DOHH2 (cell line): ENCODE data around the gene KIF3B.

Source experiments
- H3F3A ChIP-seq: fragments of 200-600 bp; sonication (generic), shearing (Covaris generic); 2 replicates; pipeline ENCODE4 v1.6.0; 2016; ENCODE audit warnings: antibody characterized with exemption, mild to moderate bottlenecking; ENCODE audit not compliant: control insufficient read depth, insufficient read depth
- H3K27ac ChIP-seq: fragments of 200-600 bp; sonication (generic); 2 replicates; pipeline ENCODE4 v1.5.1; 2014; ENCODE audit warnings: low read depth, mild to moderate bottlenecking, low read length, moderate library complexity
- H3K27me3 ChIP-seq: fragments of 200-600 bp; sonication (generic); 2 replicates; pipeline ENCODE4 v1.6.1; 2014; ENCODE audit warnings: mild to moderate bottlenecking, low read length, mixed read lengths; ENCODE audit not compliant: control insufficient read depth
- H3K36me3 ChIP-seq: fragments of 200-600 bp; sonication (generic); 2 replicates; pipeline ENCODE4 v1.6.1; 2014; ENCODE audit warnings: mild to moderate bottlenecking, low read length, moderate library complexity, mixed read lengths; ENCODE audit not compliant: control insufficient read depth
- H3K4me1 ChIP-seq: fragments of 200-600 bp; sonication (generic); 2 replicates; pipeline ENCODE4 v1.6.1; 2014; ENCODE audit warnings: mild to moderate bottlenecking, low read length, mixed read lengths; ENCODE audit not compliant: control insufficient read depth
- H3K4me2 ChIP-seq: fragments of 200-600 bp; sonication (generic); 2 replicates; pipeline ENCODE4 v1.6.0; 2014; ENCODE audit warnings: mild to moderate bottlenecking, low read length, moderate library complexity
- H3K4me3 ChIP-seq: fragments of 200-600 bp; sonication (generic); 2 replicates; pipeline ENCODE4 v1.5.1; 2014; ENCODE audit warnings: mild to moderate bottlenecking, low read length, mixed read lengths
- H3K79me2 ChIP-seq: fragments of 200-600 bp; sonication (generic); 2 replicates; pipeline ENCODE4 v1.6.1; 2014; ENCODE audit warnings: mild to moderate bottlenecking, low read length, mixed read lengths; ENCODE audit not compliant: control insufficient read depth
- H3K9me2 ChIP-seq: fragments of 200-600 bp; sonication (generic); replicated peaks from 2 replicates; pipeline ENCODE4 v1.6.1; 2014; ENCODE audit warnings: mild to moderate bottlenecking, low read length, mixed read lengths; ENCODE audit not compliant: control insufficient read depth
- H3K9me3 ChIP-seq: fragments of 200-600 bp; sonication (generic); 2 replicates; pipeline ENCODE4 v1.6.1; 2014; ENCODE audit warnings: antibody characterized with exemption, low read length, mixed read lengths; ENCODE audit not compliant: control insufficient read depth, insufficient read depth
- H4K20me1 ChIP-seq: fragments of 200-600 bp; sonication (generic); 2 replicates; pipeline ENCODE4 v1.6.0; 2014; ENCODE audit warnings: low read depth, mild to moderate bottlenecking, antibody characterized with exemption, low read length, moderate library complexity; ENCODE audit not compliant: control insufficient read depth, insufficient read depth
- EZH2phosphoT487 ChIP-seq: fragments of 200-600 bp; sonication (generic); IDR thresholded peaks from 2 replicates; pipeline ENCODE4 v1.6.1; 2017; ENCODE audit warnings: borderline replicate concordance, mild to moderate bottlenecking, antibody characterized with exemption, low read length, moderate library complexity, mixed read lengths
- TF ChIP-seq, protein P1 (sequence below): fragments of 200-600 bp; sonication (generic); IDR thresholded peaks from one replicate; pipeline ENCODE4 v1.5.1; 2014; ENCODE audit warnings: antibody characterized with exemption, mild to moderate bottlenecking, low read depth, low read length; ENCODE audit not compliant: poor library complexity, severe bottlenecking

Gene KIF3B

DNA sequence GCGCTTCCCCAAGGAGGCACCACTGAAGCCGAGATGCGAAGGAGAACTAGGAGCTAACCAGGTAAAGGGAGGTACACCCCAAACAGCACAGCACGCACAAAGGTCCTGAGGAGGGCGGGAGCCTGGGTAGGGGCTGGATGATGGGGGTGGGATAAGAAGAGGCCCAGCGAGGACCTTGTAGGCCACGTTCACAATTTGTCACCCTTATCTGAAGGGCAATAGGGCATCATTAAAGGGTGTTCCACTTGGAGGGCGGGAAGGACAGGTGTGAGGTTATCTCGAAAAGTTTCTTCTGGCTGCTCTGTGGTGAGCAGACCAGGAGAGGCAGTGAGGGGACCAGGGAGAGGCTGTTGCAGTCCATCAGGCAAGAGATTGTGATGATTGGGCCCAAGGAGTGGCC, 44.2 kb upstream of the KIF3B start:
- Histone ChIP-seq H3K9me2 (no peaks in the 10 kb centered on the region), H3K4me1 (peaks cover 15% of the 10 kb centered on the region), H3F3A (peaks cover 10% of the 10 kb centered on the region), H3K79me2 (no peaks in the 10 kb centered on the region), H3K36me3 (peaks cover 79% of the 10 kb centered on the region), H3K9me3 (no peaks in the 10 kb centered on the region), H3K27me3 (no peaks in the 10 kb centered on the region), H3K4me3 (no peak overlapping the region), H4K20me1 (no peaks in the 10 kb centered on the region), H3K4me2 (no peak overlapping the region), H3K27ac (no peak overlapping the region)
- TF ChIP-seq, protein P1, sequence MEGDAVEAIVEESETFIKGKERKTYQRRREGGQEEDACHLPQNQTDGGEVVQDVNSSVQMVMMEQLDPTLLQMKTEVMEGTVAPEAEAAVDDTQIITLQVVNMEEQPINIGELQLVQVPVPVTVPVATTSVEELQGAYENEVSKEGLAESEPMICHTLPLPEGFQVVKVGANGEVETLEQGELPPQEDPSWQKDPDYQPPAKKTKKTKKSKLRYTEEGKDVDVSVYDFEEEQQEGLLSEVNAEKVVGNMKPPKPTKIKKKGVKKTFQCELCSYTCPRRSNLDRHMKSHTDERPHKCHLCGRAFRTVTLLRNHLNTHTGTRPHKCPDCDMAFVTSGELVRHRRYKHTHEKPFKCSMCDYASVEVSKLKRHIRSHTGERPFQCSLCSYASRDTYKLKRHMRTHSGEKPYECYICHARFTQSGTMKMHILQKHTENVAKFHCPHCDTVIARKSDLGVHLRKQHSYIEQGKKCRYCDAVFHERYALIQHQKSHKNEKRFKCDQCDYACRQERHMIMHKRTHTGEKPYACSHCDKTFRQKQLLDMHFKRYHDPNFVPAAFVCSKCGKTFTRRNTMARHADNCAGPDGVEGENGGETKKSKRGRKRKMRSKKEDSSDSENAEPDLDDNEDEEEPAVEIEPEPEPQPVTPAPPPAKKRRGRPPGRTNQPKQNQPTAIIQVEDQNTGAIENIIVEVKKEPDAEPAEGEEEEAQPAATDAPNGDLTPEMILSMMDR, result no peak
- no peak for TF ChIP-seq EZH2phosphoT487

DNA sequence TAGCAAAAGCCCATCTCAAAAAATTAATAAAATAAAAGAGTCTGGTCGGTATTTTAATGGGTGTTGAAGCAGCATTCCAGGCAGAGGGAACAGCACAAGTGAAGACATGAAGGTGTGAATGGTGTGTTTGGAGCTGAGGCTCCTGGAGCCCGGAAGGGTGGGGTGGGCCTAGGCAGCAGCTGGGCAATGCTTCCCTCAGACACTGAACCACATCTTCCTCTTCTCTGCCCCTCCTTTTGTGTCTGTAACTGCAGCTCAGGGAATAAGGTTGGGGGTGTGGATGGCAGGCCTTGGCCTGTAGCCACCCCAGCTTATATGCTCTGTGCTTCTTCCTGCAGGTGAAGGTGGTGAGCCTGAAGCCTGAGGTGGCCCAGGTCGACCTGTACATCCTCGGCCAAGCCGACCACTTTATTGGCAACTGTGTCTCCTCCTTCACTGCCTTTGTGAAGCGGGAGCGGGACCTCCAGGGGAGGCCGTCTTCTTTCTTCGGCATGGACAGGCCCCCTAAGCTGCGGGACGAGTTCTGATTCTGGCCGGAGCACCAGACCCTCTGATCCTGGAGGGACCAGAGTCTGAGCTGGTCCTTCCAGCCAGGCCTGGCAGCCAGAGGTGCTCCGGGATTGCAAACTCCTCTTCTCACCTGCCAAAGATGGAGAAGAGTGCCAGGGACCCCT, 43.2 kb upstream of the KIF3B start:
- no peak overlapping the region for H3K4me2 ChIP-seq
- peaks cover 22% of the 10 kb centered on the region for H3K4me1 ChIP-seq
- no peak overlapping the region for H3K4me3 ChIP-seq
- peaks cover 74% of the 10 kb centered on the region for H3K36me3 ChIP-seq
- no peaks in the 10 kb centered on the region for H3K9me2 ChIP-seq
- TF ChIP-seq, protein P1, result no peak
- TF ChIP-seq EZH2phosphoT487, result no peak
- H3K9me3 ChIP-seq, result no peaks in the 10 kb centered on the region
- no peaks in the 10 kb centered on the region for H4K20me1 ChIP-seq
- no peak overlapping the region for H3K27ac ChIP-seq
- peaks cover 16% of the 10 kb centered on the region for H3F3A ChIP-seq
- no peaks in the 10 kb centered on the region for H3K27me3 ChIP-seq
- no peaks in the 10 kb centered on the region for H3K79me2 ChIP-seq

DNA sequence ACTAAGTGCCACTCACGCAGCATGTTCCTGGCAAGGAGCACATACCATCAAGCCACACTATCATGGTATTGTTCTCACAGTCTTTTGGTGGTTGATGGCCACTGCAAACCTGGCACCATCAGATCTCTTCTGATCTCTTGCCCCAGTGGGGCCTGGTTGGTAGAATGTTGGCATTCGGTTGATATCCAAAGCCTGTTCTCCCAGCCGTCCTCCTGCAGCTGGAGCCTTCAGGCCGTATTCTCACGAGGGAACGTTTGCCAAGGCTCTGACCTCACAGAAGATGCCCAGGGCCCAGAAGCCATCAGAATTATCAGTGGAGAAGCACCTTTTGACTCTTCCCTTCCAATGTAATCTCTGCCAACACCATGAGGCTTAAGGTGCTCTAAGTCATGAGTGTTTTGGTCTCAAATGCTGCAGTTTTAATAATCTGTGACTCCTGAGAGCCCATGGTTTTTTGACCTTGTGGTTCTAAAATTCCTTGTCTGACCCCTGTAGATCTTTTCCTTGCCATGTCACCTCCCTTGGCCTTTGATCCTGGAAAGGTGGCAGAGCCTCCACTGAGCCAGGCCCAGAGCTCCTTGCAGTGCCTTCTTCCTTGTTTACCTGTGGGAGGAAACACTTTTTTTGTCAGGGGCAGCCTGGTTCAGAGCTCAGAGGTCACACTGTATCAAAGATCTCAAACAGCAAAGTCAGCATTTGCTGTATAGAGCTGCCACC, 42.0 kb upstream of the KIF3B start:
- H3K4me1 ChIP-seq, result peaks cover 34% of the 10 kb centered on the region
- no peak overlapping the region for H3K4me2 ChIP-seq
- no peaks in the 10 kb centered on the region for H3K9me3 ChIP-seq
- peaks cover 69% of the 10 kb centered on the region for H3K36me3 ChIP-seq
- H3K4me3 ChIP-seq, result no peak overlapping the region
- no peak overlapping the region for H3K27ac ChIP-seq
- no peaks in the 10 kb centered on the region for H3K9me2 ChIP-seq
- TF ChIP-seq EZH2phosphoT487, result no peak
- TF ChIP-seq, protein P1, result no peak
- peaks cover 16% of the 10 kb centered on the region for H3F3A ChIP-seq
- no peaks in the 10 kb centered on the region for H4K20me1 ChIP-seq
- no peaks in the 10 kb centered on the region for H3K27me3 ChIP-seq
- H3K79me2 ChIP-seq, result no peaks in the 10 kb centered on the region
